ENCODE data around the gene PRAMEF10. TPM values are rescaled to one million over a fixed set of nuclear protein-coding genes. Genes with fewer than 3 reads are reported as not detected.
"Not testable (repeated sequence)": the region's sequence is repeated elsewhere in the genome, so short reads cannot be mapped to it uniquely, and the experiment has no call there.

PRAMEF10 gene
- total RNA-seq, 1 experiment from 2014 or later: not detected

GRCh38 chr1:12886101-12886500 lies 12.0 kb downstream of the PRAMEF10 start, which contains the start of gene PRAMEF4:
TSS of gene PRAMEF4 (minus strand) at chr1:12886201. CDS start at chr1:12883394, 2,807 bp downstream.
- DNase-seq (ENCODE audit: low spot score); H3K36me3 ChIP-seq (ENCODE audit: insufficient read depth, low read length, poor library complexity, severe bottlenecking); H3K9me3 ChIP-seq (ENCODE audit: low read depth, low read length, poor library complexity, severe bottlenecking); intact Hi-C loops (cut with micrococcal nuclease; ENCODE audit: unreplicated experiment); H3K27me3 ChIP-seq (replicated peaks; ENCODE audit: insufficient read depth, low read depth, low read length, poor library complexity); CTCF ChIA-PET; H3K4me3 ChIP-seq (ENCODE audit: low read depth, low read length, poor library complexity, severe bottlenecking); POLR2A ChIA-PET (ENCODE audit: low non-redundant PET); H3K27ac ChIP-seq (ENCODE audit: low read depth, low read length, poor library complexity, severe bottlenecking); H3K4me1 ChIP-seq (ENCODE audit: insufficient read depth, low read length, poor library complexity, severe bottlenecking); BruUV-seq (replicated peaks): not testable (repeated sequence)

GRCh38 chr1:12878453-12878852 lies 19.6 kb downstream of the PRAMEF10 start:
- BruUV-seq (replicated peaks); H3K27me3 ChIP-seq (replicated peaks; ENCODE audit: insufficient read depth, low read depth, low read length, poor library complexity); H3K4me1 ChIP-seq (ENCODE audit: insufficient read depth, low read length, poor library complexity, severe bottlenecking); POLR2A ChIA-PET (ENCODE audit: low non-redundant PET); DNase-seq (ENCODE audit: low spot score); H3K9me3 ChIP-seq (ENCODE audit: low read depth, low read length, poor library complexity, severe bottlenecking); intact Hi-C loops (cut with micrococcal nuclease; ENCODE audit: unreplicated experiment); H3K4me3 ChIP-seq (ENCODE audit: low read depth, low read length, poor library complexity, severe bottlenecking); H3K27ac ChIP-seq (ENCODE audit: low read depth, low read length, poor library complexity, severe bottlenecking); CTCF ChIA-PET; H3K36me3 ChIP-seq (ENCODE audit: insufficient read depth, low read length, poor library complexity, severe bottlenecking): not testable (repeated sequence)

GRCh38 chr1:12863131-12863880 lies 34.8 kb downstream of the PRAMEF10 start:
- CTCF ChIA-PET; POLR2A ChIA-PET (ENCODE audit: low non-redundant PET); intact Hi-C loops (cut with micrococcal nuclease; ENCODE audit: unreplicated experiment); DNase-seq (ENCODE audit: low spot score); H3K27me3 ChIP-seq (replicated peaks; ENCODE audit: insufficient read depth, low read depth, low read length, poor library complexity); H3K4me3 ChIP-seq (ENCODE audit: low read depth, low read length, poor library complexity, severe bottlenecking); H3K36me3 ChIP-seq (ENCODE audit: insufficient read depth, low read length, poor library complexity, severe bottlenecking); H3K9me3 ChIP-seq (ENCODE audit: low read depth, low read length, poor library complexity, severe bottlenecking); BruUV-seq (replicated peaks); H3K4me1 ChIP-seq (ENCODE audit: insufficient read depth, low read length, poor library complexity, severe bottlenecking); H3K27ac ChIP-seq (ENCODE audit: low read depth, low read length, poor library complexity, severe bottlenecking): not testable (repeated sequence)

GRCh38 chr1:12856786-12857185 lies 41.3 kb downstream of the PRAMEF10 start, which contains the start of gene PRAMEF2:
TSS of gene PRAMEF2 (plus strand) at chr1:12857086. CDS start at chr1:12859010, 1,924 bp downstream.
- CTCF ChIA-PET; POLR2A ChIA-PET (ENCODE audit: low non-redundant PET); intact Hi-C loops (cut with micrococcal nuclease; ENCODE audit: unreplicated experiment): not testable (repeated sequence)

GRCh38 chr1:12851779-12852178 lies 46.3 kb downstream of the PRAMEF10 start:
- ChIA-PET CTCF (no interaction called here), POLR2A (ENCODE audit: low non-redundant PET) (no interaction called here)
- H3K4me1 ChIP-seq (ENCODE audit: insufficient read depth, low read length, poor library complexity, severe bottlenecking): no peaks in the 10 kb centered on the region
- H3K27ac ChIP-seq (ENCODE audit: low read depth, low read length, poor library complexity, severe bottlenecking): no peak overlapping the region
- no peak for TF ChIP-seq EZH2 (IDR thresholded peaks at IDR 0.05; ENCODE audit: borderline replicate concordance, low read depth, low read length, poor library complexity, severe bottlenecking)
- no peak for TF ChIP-seq CTCF (conservative IDR thresholded peaks at IDR 0.05; ENCODE audit: low read depth, low read length)
- BruUV-seq (replicated peaks): no TSS peak
- H3K4me3 ChIP-seq (ENCODE audit: low read depth, low read length, poor library complexity, severe bottlenecking): no peak overlapping the region
- no peaks in the 10 kb centered on the region for H3K36me3 ChIP-seq (ENCODE audit: insufficient read depth, low read length, poor library complexity, severe bottlenecking)
- intact Hi-C loops (cut with micrococcal nuclease; ENCODE audit: unreplicated experiment): no loop called here
- no peaks in the 10 kb centered on the region for H3K9me3 ChIP-seq (ENCODE audit: low read depth, low read length, poor library complexity, severe bottlenecking)
- DNase-seq (ENCODE audit: low spot score): no peak
- H3K27me3 ChIP-seq (replicated peaks; ENCODE audit: insufficient read depth, low read depth, low read length, poor library complexity): no peaks in the 10 kb centered on the region

More at GRCh38 chr1:12856786-12857185, 41.3 kb downstream of the PRAMEF10 start, which contains the start of gene PRAMEF2:
- not testable (repeated sequence) for H3K27me3 ChIP-seq (replicated peaks; ENCODE audit: insufficient read depth, low read depth, low read length, poor library complexity); BruUV-seq (replicated peaks); DNase-seq (ENCODE audit: low spot score); H3K4me3 ChIP-seq (ENCODE audit: low read depth, low read length, poor library complexity, severe bottlenecking); H3K4me1 ChIP-seq (ENCODE audit: insufficient read depth, low read length, poor library complexity, severe bottlenecking); H3K27ac ChIP-seq (ENCODE audit: low read depth, low read length, poor library complexity, severe bottlenecking); H3K36me3 ChIP-seq (ENCODE audit: insufficient read depth, low read length, poor library complexity, severe bottlenecking); H3K9me3 ChIP-seq (ENCODE audit: low read depth, low read length, poor library complexity, severe bottlenecking)

- POLR2A ChIA-PET (ENCODE audit: low non-redundant PET): not testable (repeated sequence)
Observed at GRCh38 chr1:12848620-12849019, 49.5 kb downstream of the PRAMEF10 start, which contains the start of gene HNRNPCL1. TSS of gene HNRNPCL1 (minus strand) at chr1:12848720. CDS start at chr1:12848289, 431 bp downstream.

More at GRCh38 chr1:12848620-12849019, 49.5 kb downstream of the PRAMEF10 start, which contains the start of gene HNRNPCL1:
- DNase-seq (ENCODE audit: low spot score); H3K36me3 ChIP-seq (ENCODE audit: insufficient read depth, low read length, poor library complexity, severe bottlenecking); H3K9me3 ChIP-seq (ENCODE audit: low read depth, low read length, poor library complexity, severe bottlenecking); H3K4me3 ChIP-seq (ENCODE audit: low read depth, low read length, poor library complexity, severe bottlenecking); CTCF ChIA-PET; BruUV-seq (replicated peaks); H3K27ac ChIP-seq (ENCODE audit: low read depth, low read length, poor library complexity, severe bottlenecking); intact Hi-C loops (cut with micrococcal nuclease; ENCODE audit: unreplicated experiment); H3K4me1 ChIP-seq (ENCODE audit: insufficient read depth, low read length, poor library complexity, severe bottlenecking); H3K27me3 ChIP-seq (replicated peaks; ENCODE audit: insufficient read depth, low read depth, low read length, poor library complexity): not testable (repeated sequence)
